GM23338 (cell line): ENCODE measurements around the gene HSPG2. TPM values are rescaled to one million over a fixed set of nuclear protein-coding genes. Genes with fewer than 3 reads are reported as not detected.

Source experiments
- ATAC-seq: fragments of 200-7000 bp; cut with Tn5 transposase; 3 replicates; pipeline ENCODE4 v1.9.1; 2020
- DNase-seq: peaks from one replicate; pipeline ENCODE4 v3.0.0-alpha.2; 2015; ENCODE audit warnings: low spot score
- H2AFZ ChIP-seq: fragments of 200-600 bp; sonication (generic); 2 replicates; pipeline ENCODE4 v1.8.0; 2016; ENCODE audit warnings: antibody characterized with exemption, mild to moderate bottlenecking, moderate library complexity
- H3F3A ChIP-seq: fragments of 200-600 bp; sonication (generic); replicated peaks from 2 replicates; pipeline ENCODE4 v1.8.0; 2017; ENCODE audit warnings: antibody characterized with exemption, mixed run types, low read depth
- H3K27ac ChIP-seq: fragments of 200-600 bp; sonication (generic); 2 replicates; pipeline ENCODE4 v1.6.1; 2016; ENCODE audit warnings: low read depth
- H3K27me3 ChIP-seq: fragments of 200-600 bp; sonication (generic); 2 replicates; pipeline ENCODE4 v1.8.0; 2016; ENCODE audit warnings: mild to moderate bottlenecking, mixed run types, moderate library complexity; ENCODE audit not compliant: insufficient read depth
- H3K36me3 ChIP-seq: fragments of 200-600 bp; sonication (generic); 2 replicates; pipeline ENCODE4 v1.8.0; 2016; ENCODE audit warnings: mild to moderate bottlenecking; ENCODE audit not compliant: insufficient read depth
- H3K4me1 ChIP-seq: fragments of 200-600 bp; sonication (generic); 2 replicates; pipeline ENCODE4 v1.8.0; 2016; ENCODE audit warnings: mild to moderate bottlenecking, moderate library complexity; ENCODE audit not compliant: insufficient read depth
- H3K4me2 ChIP-seq: fragments of 200-600 bp; sonication (generic); 2 replicates; pipeline ENCODE4 v1.7.1; 2017; ENCODE audit warnings: mixed run types
- H3K4me3 ChIP-seq: fragments of 200-600 bp; sonication (generic); 2 replicates; pipeline ENCODE4 v1.6.1; 2016; ENCODE audit warnings: mixed run types
- H3K79me2 ChIP-seq: fragments of 200-600 bp; sonication (generic); replicated peaks from 2 replicates; pipeline ENCODE4 v1.8.0; 2017; ENCODE audit warnings: mild to moderate bottlenecking; ENCODE audit not compliant: insufficient read depth
- H3K9me2 ChIP-seq: fragments of 200-600 bp; sonication (generic); 2 replicates; pipeline ENCODE4 v1.8.0; 2017; ENCODE audit not compliant: insufficient read depth
- H4K20me1 ChIP-seq: fragments of 200-600 bp; sonication (generic); replicated peaks from 2 replicates; pipeline ENCODE4 v1.8.0; 2017; ENCODE audit warnings: mild to moderate bottlenecking; ENCODE audit not compliant: insufficient read depth
- H3K27ac Mint-ChIP-seq: 2 replicates; pipeline ENCODE4 v1.8.0; 2020; ENCODE audit warnings: inconsistent platforms, mild to moderate bottlenecking, moderate library complexity, mixed read lengths
- H3K27me3 Mint-ChIP-seq: 3 replicates; pipeline ENCODE4 v1.8.0; 2022; ENCODE audit warnings: low read depth, mild to moderate bottlenecking, moderate library complexity, mixed read lengths, inconsistent platforms; ENCODE audit not compliant: insufficient read depth, poor library complexity
- H3K36me3 Mint-ChIP-seq: 3 replicates; pipeline ENCODE4 v1.8.0; 2021; ENCODE audit warnings: low read depth, mild to moderate bottlenecking, inconsistent platforms, moderate library complexity, mixed read lengths
- H3K4me1 Mint-ChIP-seq: 3 replicates; pipeline ENCODE4 v1.8.0; 2020; ENCODE audit warnings: mild to moderate bottlenecking, inconsistent platforms, mixed read lengths
- H3K4me3 Mint-ChIP-seq: 3 replicates; pipeline ENCODE4 v1.8.0; 2021; ENCODE audit warnings: moderate library complexity, mild to moderate bottlenecking, inconsistent platforms, mixed read lengths
- H3K9me3 Mint-ChIP-seq: 3 replicates; pipeline ENCODE4 v1.8.0; 2020; ENCODE audit warnings: moderate library complexity, mild to moderate bottlenecking, inconsistent platforms, mixed read lengths
- CREB1 ChIP-seq: fragments of 250-450 bp; sonication (Bioruptor Pico); IDR thresholded peaks from 2 replicates; pipeline ENCODE4 v1.5.0; 2020; ENCODE audit warnings: low read depth, mild to moderate bottlenecking, moderate library complexity
- EZH2 ChIP-seq: fragments of 200-600 bp; sonication (generic); IDR thresholded peaks from one replicate; pipeline ENCODE4 v1.8.0; 2017; ENCODE audit warnings: antibody characterized with exemption, mild to moderate bottlenecking, low read depth; ENCODE audit not compliant: unreplicated experiment
- EZH2phosphoT487 ChIP-seq: fragments of 200-600 bp; sonication (generic); IDR thresholded peaks from one replicate; pipeline ENCODE4 v1.8.1; 2018; ENCODE audit warnings: antibody characterized with exemption; ENCODE audit not compliant: unreplicated experiment
- JUNB ChIP-seq: IDR thresholded peaks from one replicate; pipeline ENCODE4 v1.6.1; 2016; ENCODE audit warnings: antibody characterized with exemption; ENCODE audit not compliant: unreplicated experiment
- NANOG ChIP-seq: IDR thresholded peaks from 2 replicates; pipeline ENCODE4 v1.6.1; 2016; ENCODE audit warnings: antibody characterized with exemption, borderline replicate concordance
- POLR2AphosphoS5 ChIP-seq: IDR thresholded peaks from 2 replicates; pipeline ENCODE4 v1.6.1; 2016; ENCODE audit warnings: antibody characterized with exemption, low read depth
- STAT1 ChIP-seq: IDR thresholded peaks from one replicate; pipeline ENCODE4 v1.6.1; 2016; ENCODE audit warnings: antibody characterized with exemption; ENCODE audit not compliant: unreplicated experiment
- ZNF114 ChIP-seq: fragments of 250-450 bp; sonication (Bioruptor Pico); IDR thresholded peaks from 2 replicates; pipeline ENCODE4 v1.5.0; 2020; ENCODE audit warnings: mild to moderate bottlenecking, moderate library complexity
- ZNF331 ChIP-seq: fragments of 250-450 bp; sonication (Bioruptor Pico); IDR thresholded peaks from 2 replicates; pipeline ENCODE4 v1.5.0; 2020; ENCODE audit warnings: low read depth, mild to moderate bottlenecking, moderate library complexity
- polyA plus RNA-seq: library from polyadenylated mRNA; unstranded; fragments of >200 nt; fragmentation: Nextera tagmentation; extraction: Ambion mirVana; gene quantifications from 2 replicates; pipeline ENCODE4 v1.2.1, GENCODE V29; 2016
- total RNA-seq: library from RNA; depleted of rRNA; stranded (reverse); fragments of >200 nt; shearing (Covaris generic); gene quantifications from 2 replicates; pipeline ENCODE4 v1.2.3, GENCODE V29; 2014
- TF ChIP-seq, protein P1 (sequence below), 2 experiments: fragments of 200-600 bp in 1 of 2; sonication (generic) in 1 of 2; conservative IDR thresholded peaks; 2 replicates each; pipeline versions ENCODE4 v1.5.1 to v1.6.1; 2016 to 2017; ENCODE audit warnings: antibody characterized with exemption in 2 of 2, low read depth in 2 of 2, mild to moderate bottlenecking in 2 of 2, moderate library complexity in 1 of 2
- TF ChIP-seq, protein P2 (sequence below): fragments of 250-450 bp; sonication (Bioruptor Pico); IDR thresholded peaks from 2 replicates; pipeline ENCODE4 v1.5.0; 2020; ENCODE audit warnings: mild to moderate bottlenecking, moderate library complexity
- TF ChIP-seq, protein P3 (sequence below): IDR thresholded peaks from one replicate; pipeline ENCODE4 v1.6.1; 2018; ENCODE audit warnings: antibody characterized with exemption; ENCODE audit not compliant: unreplicated experiment
- TF ChIP-seq, protein P4 (sequence below): IDR thresholded peaks from 2 replicates; pipeline ENCODE4 v1.6.1; 2016; ENCODE audit warnings: antibody characterized with exemption

Gene HSPG2
- total and polyA plus RNA-seq, 2 experiments from 2014 or later: 14.9 to 70.8 TPM

DNA sequence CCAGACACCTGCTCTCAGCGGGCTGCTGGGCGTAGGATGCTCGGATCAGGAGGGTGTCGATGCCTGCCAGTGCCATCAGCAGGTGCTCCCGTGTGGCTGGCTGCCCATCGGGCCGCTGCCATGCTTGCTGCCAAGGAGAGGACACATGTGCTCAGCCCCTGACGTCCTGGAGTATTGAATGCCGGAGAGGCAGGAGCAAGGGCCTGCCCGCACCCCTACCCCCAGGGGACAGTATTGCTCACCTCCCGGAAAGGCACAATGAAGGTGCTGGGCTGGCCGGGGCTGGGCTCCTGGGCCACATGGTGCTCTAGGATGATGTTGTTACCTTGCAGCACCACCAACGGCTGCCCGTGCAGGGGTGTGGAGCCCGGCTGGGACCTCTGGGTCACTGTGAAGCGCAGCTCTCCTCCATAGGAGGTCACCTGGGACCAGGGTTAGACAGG lies 61.5 kb downstream of the HSPG2 start:
- Mint-ChIP-seq H3K9me3 (no peaks in the 10 kb centered on the region), H3K36me3 (peaks cover 39% of the 10 kb centered on the region; the same call in 2 of the 3 replicates), H3K4me3 (no peak overlapping the region), H3K4me1 (peaks cover 6% of the 10 kb centered on the region), H3K27ac (no peak overlapping the region), H3K27me3 (peaks cover 7% of the 10 kb centered on the region)
- H3K27ac ChIP-seq: no peak overlapping the region
- no peaks in the 10 kb centered on the region for H3K79me2 ChIP-seq
- no peaks in the 10 kb centered on the region for H3K27me3 ChIP-seq
- TF ChIP-seq, protein P1, sequence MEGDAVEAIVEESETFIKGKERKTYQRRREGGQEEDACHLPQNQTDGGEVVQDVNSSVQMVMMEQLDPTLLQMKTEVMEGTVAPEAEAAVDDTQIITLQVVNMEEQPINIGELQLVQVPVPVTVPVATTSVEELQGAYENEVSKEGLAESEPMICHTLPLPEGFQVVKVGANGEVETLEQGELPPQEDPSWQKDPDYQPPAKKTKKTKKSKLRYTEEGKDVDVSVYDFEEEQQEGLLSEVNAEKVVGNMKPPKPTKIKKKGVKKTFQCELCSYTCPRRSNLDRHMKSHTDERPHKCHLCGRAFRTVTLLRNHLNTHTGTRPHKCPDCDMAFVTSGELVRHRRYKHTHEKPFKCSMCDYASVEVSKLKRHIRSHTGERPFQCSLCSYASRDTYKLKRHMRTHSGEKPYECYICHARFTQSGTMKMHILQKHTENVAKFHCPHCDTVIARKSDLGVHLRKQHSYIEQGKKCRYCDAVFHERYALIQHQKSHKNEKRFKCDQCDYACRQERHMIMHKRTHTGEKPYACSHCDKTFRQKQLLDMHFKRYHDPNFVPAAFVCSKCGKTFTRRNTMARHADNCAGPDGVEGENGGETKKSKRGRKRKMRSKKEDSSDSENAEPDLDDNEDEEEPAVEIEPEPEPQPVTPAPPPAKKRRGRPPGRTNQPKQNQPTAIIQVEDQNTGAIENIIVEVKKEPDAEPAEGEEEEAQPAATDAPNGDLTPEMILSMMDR (conservative IDR thresholded peaks at IDR 0.05; ENCODE audit: low read depth in 2 of 2): no peak; a peak in 1 of 4 replicates
- TF ChIP-seq, protein P2, sequence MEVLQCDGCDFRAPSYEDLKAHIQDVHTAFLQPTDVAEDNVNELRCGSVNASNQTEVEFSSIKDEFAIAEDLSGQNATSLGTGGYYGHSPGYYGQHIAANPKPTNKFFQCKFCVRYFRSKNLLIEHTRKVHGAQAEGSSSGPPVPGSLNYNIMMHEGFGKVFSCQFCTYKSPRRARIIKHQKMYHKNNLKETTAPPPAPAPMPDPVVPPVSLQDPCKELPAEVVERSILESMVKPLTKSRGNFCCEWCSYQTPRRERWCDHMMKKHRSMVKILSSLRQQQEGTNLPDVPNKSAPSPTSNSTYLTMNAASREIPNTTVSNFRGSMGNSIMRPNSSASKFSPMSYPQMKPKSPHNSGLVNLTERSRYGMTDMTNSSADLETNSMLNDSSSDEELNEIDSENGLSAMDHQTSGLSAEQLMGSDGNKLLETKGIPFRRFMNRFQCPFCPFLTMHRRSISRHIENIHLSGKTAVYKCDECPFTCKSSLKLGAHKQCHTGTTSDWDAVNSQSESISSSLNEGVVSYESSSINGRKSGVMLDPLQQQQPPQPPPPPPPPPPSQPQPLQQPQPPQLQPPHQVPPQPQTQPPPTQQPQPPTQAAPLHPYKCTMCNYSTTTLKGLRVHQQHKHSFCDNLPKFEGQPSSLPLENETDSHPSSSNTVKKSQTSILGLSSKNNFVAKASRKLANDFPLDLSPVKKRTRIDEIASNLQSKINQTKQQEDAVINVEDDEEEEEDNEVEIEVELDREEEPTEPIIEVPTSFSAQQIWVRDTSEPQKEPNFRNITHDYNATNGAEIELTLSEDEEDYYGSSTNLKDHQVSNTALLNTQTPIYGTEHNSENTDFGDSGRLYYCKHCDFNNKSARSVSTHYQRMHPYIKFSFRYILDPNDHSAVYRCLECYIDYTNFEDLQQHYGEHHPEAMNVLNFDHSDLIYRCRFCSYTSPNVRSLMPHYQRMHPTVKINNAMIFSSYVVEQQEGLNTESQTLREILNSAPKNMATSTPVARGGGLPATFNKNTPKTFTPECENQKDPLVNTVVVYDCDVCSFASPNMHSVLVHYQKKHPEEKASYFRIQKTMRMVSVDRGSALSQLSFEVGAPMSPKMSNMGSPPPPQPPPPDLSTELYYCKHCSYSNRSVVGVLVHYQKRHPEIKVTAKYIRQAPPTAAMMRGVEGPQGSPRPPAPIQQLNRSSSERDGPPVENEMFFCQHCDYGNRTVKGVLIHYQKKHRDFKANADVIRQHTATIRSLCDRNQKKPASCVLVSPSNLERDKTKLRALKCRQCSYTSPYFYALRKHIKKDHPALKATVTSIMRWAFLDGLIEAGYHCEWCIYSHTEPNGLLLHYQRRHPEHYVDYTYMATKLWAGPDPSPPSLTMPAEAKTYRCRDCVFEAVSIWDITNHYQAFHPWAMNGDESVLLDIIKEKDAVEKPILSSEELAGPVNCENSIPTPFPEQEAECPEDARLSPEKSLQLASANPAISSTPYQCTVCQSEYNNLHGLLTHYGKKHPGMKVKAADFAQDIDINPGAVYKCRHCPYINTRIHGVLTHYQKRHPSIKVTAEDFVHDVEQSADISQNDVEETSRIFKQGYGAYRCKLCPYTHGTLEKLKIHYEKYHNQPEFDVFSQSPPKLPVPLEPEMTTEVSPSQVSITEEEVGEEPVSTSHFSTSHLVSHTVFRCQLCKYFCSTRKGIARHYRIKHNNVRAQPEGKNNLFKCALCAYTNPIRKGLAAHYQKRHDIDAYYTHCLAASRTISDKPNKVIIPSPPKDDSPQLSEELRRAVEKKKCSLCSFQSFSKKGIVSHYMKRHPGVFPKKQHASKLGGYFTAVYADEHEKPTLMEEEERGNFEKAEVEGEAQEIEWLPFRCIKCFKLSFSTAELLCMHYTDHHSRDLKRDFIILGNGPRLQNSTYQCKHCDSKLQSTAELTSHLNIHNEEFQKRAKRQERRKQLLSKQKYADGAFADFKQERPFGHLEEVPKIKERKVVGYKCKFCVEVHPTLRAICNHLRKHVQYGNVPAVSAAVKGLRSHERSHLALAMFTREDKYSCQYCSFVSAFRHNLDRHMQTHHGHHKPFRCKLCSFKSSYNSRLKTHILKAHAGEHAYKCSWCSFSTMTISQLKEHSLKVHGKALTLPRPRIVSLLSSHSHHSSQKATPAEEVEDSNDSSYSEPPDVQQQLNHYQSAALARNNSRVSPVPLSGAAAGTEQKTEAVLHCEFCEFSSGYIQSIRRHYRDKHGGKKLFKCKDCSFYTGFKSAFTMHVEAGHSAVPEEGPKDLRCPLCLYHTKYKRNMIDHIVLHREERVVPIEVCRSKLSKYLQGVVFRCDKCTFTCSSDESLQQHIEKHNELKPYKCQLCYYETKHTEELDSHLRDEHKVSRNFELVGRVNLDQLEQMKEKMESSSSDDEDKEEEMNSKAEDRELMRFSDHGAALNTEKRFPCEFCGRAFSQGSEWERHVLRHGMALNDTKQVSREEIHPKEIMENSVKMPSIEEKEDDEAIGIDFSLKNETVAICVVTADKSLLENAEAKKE (CRISPR knock-in tag): no peak
- TF ChIP-seq POLR2AphosphoS5 (no peak), CREB1 (no peak), ZNF331 (CRISPR knock-in tag) (no peak), JUNB (no peak), EZH2phosphoT487 (no peak), NANOG (no peak), STAT1 (no peak), ZNF114 (CRISPR knock-in tag) (no peak), EZH2 (no peak)
- TF ChIP-seq, protein P3, sequence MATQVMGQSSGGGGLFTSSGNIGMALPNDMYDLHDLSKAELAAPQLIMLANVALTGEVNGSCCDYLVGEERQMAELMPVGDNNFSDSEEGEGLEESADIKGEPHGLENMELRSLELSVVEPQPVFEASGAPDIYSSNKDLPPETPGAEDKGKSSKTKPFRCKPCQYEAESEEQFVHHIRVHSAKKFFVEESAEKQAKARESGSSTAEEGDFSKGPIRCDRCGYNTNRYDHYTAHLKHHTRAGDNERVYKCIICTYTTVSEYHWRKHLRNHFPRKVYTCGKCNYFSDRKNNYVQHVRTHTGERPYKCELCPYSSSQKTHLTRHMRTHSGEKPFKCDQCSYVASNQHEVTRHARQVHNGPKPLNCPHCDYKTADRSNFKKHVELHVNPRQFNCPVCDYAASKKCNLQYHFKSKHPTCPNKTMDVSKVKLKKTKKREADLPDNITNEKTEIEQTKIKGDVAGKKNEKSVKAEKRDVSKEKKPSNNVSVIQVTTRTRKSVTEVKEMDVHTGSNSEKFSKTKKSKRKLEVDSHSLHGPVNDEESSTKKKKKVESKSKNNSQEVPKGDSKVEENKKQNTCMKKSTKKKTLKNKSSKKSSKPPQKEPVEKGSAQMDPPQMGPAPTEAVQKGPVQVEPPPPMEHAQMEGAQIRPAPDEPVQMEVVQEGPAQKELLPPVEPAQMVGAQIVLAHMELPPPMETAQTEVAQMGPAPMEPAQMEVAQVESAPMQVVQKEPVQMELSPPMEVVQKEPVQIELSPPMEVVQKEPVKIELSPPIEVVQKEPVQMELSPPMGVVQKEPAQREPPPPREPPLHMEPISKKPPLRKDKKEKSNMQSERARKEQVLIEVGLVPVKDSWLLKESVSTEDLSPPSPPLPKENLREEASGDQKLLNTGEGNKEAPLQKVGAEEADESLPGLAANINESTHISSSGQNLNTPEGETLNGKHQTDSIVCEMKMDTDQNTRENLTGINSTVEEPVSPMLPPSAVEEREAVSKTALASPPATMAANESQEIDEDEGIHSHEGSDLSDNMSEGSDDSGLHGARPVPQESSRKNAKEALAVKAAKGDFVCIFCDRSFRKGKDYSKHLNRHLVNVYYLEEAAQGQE: no peak
- TF ChIP-seq, protein P4, sequence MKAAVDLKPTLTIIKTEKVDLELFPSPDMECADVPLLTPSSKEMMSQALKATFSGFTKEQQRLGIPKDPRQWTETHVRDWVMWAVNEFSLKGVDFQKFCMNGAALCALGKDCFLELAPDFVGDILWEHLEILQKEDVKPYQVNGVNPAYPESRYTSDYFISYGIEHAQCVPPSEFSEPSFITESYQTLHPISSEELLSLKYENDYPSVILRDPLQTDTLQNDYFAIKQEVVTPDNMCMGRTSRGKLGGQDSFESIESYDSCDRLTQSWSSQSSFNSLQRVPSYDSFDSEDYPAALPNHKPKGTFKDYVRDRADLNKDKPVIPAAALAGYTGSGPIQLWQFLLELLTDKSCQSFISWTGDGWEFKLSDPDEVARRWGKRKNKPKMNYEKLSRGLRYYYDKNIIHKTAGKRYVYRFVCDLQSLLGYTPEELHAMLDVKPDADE: no peak
- no peak overlapping the region for H2AFZ ChIP-seq
- H3K4me1 ChIP-seq: no peaks in the 10 kb centered on the region
- no peaks in the 10 kb centered on the region for H3K9me2 ChIP-seq
- peak; percentile 31 for ATAC-seq
- H3F3A ChIP-seq: no peaks in the 10 kb centered on the region
- peaks cover 6% of the 10 kb centered on the region for H3K36me3 ChIP-seq
- H3K4me2 ChIP-seq: no peak overlapping the region
- no peaks in the 10 kb centered on the region for H4K20me1 ChIP-seq
- DNase-seq: no peak
- no peak overlapping the region for H3K4me3 ChIP-seq
